Lower leg skin (tissue), 4 donors: Measurements from ENCODE around the gene CAPN15. TPM values are rescaled to one million over a fixed set of nuclear protein-coding genes. Genes with fewer than 3 reads are reported as not detected.

Experiments used
- DNase-seq, 2 donors: peaks; one replicate each; pipeline ENCODE4 v3.0.0-alpha.2; 2019; ENCODE audit warnings: low spot score in 2 of 2
- H3K4me3 ChIP-seq: fragments of 200-600 bp; sonication (generic); 2 replicates; pipeline ENCODE4 v1.5.1; 2017; ENCODE audit warnings: mild to moderate bottlenecking, low read depth; ENCODE audit not compliant: poor library complexity, severe bottlenecking
- POLR2A ChIP-seq, 2 donors: fragments of 450-650 bp; IDR thresholded peaks; one replicate each; pipeline ENCODE4 v1.6.1; 2016 to 2017; ENCODE audit warnings: antibody characterized with exemption in 2 of 2, mild to moderate bottlenecking in 1 of 2, moderate library complexity in 1 of 2
- WGBS, 2 donors: methylation state at CpG; one replicate each; pipeline ENCODE4 v1.1.5; 2018; 5-methylcytosine and 5-hydroxymethylcytosine counted together
- intact Hi-C: fragments of 100-400 bp; cut with DNase I; formaldehyde crosslinking; loops from one replicate; pipeline ENCODE4 v1.15.0; 2023; ENCODE audit warnings: low total_unique reads
- total RNA-seq, 4 donors: library from RNA; depleted of rRNA; stranded (reverse); fragments of >200 nt; gene quantifications; one replicate each; pipeline ENCODE4 v1.1.0, GENCODE V29; 2016
- TF ChIP-seq, protein P1 (sequence below), 3 donors: fragments of 450-650 bp; IDR thresholded peaks; one replicate each; pipeline ENCODE4 v1.5.1; 2016; ENCODE audit warnings: antibody characterized with exemption in 3 of 3, mild to moderate bottlenecking in 3 of 3, moderate library complexity in 2 of 3

CAPN15 gene
- total RNA-seq, 4 donors from 2014 or later, result 80.8 to 95.5 (median 84.6) TPM

DNA sequence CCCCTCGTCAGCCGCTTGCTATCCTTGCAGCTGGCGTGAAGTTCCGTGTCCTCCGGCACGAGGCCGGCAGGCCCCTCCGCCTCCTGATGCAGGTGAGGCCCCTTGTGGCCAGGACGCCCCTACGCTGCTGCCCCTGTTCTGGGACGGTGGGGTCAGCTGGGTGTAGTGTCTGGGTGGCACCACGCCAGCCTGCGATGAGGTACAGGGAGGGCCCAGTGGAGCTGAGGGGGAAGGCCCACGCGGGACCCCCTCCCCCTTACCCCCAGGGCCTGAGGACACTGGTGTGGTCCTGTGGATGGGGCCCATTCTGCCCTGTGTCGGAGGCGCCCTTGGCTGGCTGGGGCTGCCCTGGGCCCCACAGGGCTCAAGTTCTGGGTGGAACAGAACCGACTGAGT, 54.7 kb downstream of the CAPN15 start:
- WGBS, 2 donors, result 93 to 95% methylated on average over 12 to 14 of the region's 18 CpGs
- H3K4me3 ChIP-seq, result no peak overlapping the region
- TF ChIP-seq POLR2A (IDR thresholded peaks at IDR 0.05), result no peak
- TF ChIP-seq, protein P1, sequence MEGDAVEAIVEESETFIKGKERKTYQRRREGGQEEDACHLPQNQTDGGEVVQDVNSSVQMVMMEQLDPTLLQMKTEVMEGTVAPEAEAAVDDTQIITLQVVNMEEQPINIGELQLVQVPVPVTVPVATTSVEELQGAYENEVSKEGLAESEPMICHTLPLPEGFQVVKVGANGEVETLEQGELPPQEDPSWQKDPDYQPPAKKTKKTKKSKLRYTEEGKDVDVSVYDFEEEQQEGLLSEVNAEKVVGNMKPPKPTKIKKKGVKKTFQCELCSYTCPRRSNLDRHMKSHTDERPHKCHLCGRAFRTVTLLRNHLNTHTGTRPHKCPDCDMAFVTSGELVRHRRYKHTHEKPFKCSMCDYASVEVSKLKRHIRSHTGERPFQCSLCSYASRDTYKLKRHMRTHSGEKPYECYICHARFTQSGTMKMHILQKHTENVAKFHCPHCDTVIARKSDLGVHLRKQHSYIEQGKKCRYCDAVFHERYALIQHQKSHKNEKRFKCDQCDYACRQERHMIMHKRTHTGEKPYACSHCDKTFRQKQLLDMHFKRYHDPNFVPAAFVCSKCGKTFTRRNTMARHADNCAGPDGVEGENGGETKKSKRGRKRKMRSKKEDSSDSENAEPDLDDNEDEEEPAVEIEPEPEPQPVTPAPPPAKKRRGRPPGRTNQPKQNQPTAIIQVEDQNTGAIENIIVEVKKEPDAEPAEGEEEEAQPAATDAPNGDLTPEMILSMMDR (IDR thresholded peaks at IDR 0.05), result no peak
- DNase-seq, result no peak
- intact Hi-C loops, result no loop called here

GRCh38 chr16:582614-583331, 55.3 kb downstream of the CAPN15 start:
- DNase-seq, result no peak
- 83 to 88% methylated on average over 12 to 17 of the region's 21 CpGs for WGBS, 2 donors

GRCh38 chr16:583470-583814, 55.9 kb downstream of the CAPN15 start:
- intact Hi-C loops, result no loop called here
- TF ChIP-seq, protein P1 (IDR thresholded peaks at IDR 0.05), result no peak
- no peak for TF ChIP-seq POLR2A (IDR thresholded peaks at IDR 0.05)

More at GRCh38 chr16:582614-583331, 55.3 kb downstream of the CAPN15 start:
- intact Hi-C loops, result no loop called here
- H3K4me3 ChIP-seq, result no peak overlapping the region
- TF ChIP-seq, protein P1 (IDR thresholded peaks at IDR 0.05), result no peak
- no peak for TF ChIP-seq POLR2A (IDR thresholded peaks at IDR 0.05)

GRCh38 chr16:583815-584591, 56.5 kb downstream of the CAPN15 start:
- no peak overlapping the region for H3K4me3 ChIP-seq
- WGBS, 2 donors, result 33 to 48% methylated on average over 15 to 25 of the region's 38 CpGs
- DNase-seq, result no peak
- intact Hi-C loops, result no loop called here
- TF ChIP-seq POLR2A (IDR thresholded peaks at IDR 0.05), result no peak
- TF ChIP-seq, protein P1 (IDR thresholded peaks at IDR 0.05), result no peak

More at GRCh38 chr16:583470-583814, 55.9 kb downstream of the CAPN15 start:
- WGBS, 2 donors, result 43 to 49% methylated on average over 7 to 13 of the region's 16 CpGs
- no peak overlapping the region for H3K4me3 ChIP-seq
- DNase-seq, result no peak

DNA sequence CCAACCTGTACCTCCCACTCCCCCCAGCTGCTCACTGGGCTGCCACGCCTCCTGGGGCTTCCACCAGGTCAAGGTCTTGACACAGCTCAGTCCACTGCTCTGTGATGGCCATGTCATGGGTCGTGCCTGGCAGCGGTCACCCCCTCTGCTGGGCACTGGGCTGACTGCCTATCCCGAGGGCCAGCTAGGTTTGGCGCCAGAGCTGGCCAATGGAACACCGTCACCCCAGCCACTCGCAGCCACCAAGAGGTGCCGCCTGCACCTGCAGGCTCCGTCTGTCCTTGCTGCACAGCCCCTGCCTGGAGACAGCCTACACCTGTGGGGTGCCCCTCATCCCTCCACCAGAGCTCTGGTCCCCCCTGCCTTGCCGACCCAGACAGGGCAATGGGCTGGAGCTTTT, 57.8 kb downstream of the CAPN15 start:
- TF ChIP-seq, protein P1 (IDR thresholded peaks at IDR 0.05), result no peak
- no peak for TF ChIP-seq POLR2A (IDR thresholded peaks at IDR 0.05)
- no peak overlapping the region for H3K4me3 ChIP-seq
- 21 to 33% methylated on average over 3 to 9 of the region's 10 CpGs for WGBS, 2 donors
- intact Hi-C loops, result no loop called here
- DNase-seq, result no peak
